WI38 (cell line): ENCODE data around the gene DLEC1.

Experiments used
- H3K4me3 ChIP-seq: 2 replicates; pipeline ENCODE4 v1.5.1; 2011; ENCODE audit warnings: low read depth, mild to moderate bottlenecking, control low read depth, low read length
- CTCF ChIP-seq: IDR thresholded peaks from 2 replicates; pipeline ENCODE4 v1.5.1; 2012; ENCODE audit warnings: low read depth, mild to moderate bottlenecking, control low read depth, low read length

Gene DLEC1

DNA sequence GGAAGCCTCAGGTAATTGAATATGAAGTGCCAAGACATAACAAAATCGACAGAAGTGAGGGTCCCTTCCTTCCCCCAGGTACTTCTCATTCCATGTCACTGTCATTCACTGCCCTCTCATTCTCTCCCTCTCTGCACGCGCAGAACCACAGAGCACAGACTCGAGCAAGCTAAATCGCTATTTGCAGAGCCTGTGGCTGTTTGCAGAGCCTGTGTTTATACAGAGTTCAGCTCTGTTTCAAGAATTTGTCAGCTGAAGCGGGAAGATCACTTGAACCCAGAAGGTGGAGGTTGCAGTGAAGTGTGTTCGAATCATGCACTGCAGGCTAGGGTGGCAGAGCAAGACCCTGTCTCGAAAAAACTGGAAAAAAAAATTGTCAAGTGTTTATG is 45.9 kb upstream of the DLEC1 start:
- TF ChIP-seq CTCF: no peak
- no peak overlapping the region for H3K4me3 ChIP-seq

DNA sequence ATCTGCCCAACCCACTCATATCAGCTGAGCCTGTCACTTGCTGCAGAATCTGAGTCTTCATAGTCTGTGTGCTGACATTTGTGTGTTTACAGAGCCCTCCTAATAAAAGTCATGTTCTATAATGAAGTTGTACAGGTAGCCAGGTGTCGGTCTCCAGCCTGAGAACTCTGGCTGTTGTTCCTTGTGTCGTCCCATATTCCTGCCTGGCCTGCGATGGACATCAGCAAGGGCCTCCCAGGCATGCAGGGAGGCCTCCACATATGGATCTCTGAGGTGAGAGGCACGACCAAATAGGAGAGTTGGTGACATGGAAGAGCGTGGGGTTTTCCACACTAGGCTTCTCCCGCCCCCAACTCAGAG is 45.6 kb upstream of the DLEC1 start:
- H3K4me3 ChIP-seq: peak overlapping the region; percentile 54
- TF ChIP-seq CTCF: no peak

DNA sequence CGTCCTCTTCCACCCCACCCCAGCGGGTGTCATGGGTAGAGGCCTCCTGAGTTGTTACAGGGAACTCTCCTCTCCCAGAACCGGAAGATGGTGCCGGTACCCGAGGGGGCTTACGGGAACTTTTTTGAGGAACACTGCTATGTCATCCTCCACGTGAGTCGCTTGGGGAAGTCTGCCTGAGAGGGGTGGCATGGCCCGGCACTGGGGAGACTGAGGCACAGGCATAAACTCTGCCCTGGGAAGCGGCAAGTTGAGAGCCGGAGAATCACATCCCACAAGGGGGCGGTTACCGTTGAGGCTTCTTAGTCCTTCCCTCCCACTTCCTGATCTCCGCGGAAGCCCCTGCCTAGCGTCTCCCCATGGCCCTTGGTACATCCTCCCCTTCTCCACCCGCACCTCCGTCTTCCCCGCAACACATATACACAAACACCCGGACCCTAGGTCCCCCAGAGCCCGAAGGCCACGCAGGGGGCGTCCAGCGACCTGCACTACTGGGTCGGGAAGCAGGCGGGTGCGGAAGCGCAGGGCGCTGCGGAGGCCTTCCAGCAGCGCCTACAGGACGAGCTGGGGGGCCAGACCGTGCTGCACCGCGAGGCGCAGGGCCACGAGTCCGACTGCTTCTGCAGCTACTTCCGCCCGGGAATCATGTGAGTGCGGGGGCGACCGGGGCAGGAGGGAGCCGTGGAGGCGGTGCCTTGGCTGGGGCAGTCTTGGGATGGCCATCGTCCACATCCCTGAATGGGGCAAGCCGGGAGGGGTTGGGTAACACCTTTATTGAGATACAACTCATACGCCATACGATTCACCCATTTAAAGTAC is 45.0 kb upstream of the DLEC1 start:
- no peak for TF ChIP-seq CTCF
- H3K4me3 ChIP-seq: peak overlapping the region; percentile 54

DNA sequence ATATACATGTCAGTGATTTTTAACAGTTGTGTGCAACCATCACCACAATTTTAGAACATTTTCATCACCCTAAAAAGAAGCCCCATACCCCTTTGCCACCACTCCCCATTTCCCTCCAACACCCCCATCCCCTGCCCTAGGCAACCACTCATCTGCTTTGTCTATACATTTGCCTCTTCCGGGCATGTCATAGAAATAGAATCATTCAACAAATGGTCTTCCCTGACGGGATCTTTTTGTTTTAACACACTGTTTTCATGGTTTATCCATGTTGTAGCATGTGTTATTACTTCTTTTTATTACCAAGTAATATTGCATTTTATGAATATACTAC is 44.4 kb upstream of the DLEC1 start:
- peak overlapping the region; percentile 54 for H3K4me3 ChIP-seq
- no peak for TF ChIP-seq CTCF

DNA sequence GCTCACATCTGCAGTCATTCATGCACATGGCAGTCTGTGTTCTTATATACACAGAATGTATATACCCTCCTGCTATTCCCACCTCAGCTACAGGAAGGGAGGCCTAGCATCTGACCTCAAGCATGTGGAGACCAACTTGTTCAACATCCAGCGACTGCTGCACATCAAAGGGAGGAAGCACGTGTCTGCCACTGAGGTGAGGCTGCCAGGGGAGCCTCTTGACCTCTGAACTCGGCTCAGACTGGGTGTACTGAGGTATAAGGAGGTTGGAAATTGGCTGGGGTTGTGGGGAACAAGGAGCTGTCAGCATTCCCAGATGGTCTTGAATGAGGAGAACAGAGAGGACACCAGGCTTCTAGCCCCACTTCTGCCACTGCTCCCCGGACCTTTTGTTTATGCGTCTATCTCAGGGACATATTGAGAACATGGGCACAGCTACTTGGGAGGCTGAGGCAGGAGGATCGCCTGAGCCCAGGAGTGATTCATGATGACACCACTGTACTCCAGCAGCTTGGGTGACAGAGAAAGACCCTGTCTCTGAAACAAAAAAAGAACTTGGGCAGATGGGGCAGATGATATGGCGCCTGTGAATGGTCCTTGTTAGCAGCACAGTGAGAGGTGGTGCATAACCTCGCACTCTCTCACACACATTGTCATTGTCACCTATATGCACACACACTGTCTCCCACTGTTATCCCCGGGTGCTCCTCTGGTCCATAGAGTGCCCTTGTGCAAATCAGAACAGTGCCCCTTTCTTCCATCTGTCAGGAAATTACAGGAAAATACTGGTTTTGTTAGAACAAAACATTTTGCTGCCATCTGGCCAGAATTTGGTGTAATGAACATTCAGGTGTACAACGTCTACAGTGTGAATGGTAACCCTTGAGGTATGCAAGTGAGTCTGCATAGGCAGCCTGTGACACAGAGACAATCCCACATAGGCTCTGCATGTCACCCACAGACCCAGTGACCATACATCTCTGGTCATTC is 43.1 kb upstream of the DLEC1 start:
- no peak overlapping the region for H3K4me3 ChIP-seq
- TF ChIP-seq CTCF: no peak

- H3K4me3 ChIP-seq: no peak overlapping the region
- peak; percentile 97 for TF ChIP-seq CTCF
Measured at GRCh38 chr3:37996785-37997301, 42.2 kb upstream of the DLEC1 start.

- TF ChIP-seq CTCF: no peak
- no peak overlapping the region for H3K4me3 ChIP-seq
Measured at GRCh38 chr3:37997342-37997741, 41.7 kb upstream of the DLEC1 start.
